K562 (cell line): Measurements from ENCODE around the gene C3AR1. TPM values are rescaled to one million over a fixed set of nuclear protein-coding genes. Genes with fewer than 3 reads are reported as not detected.

Experiments used
- BDP1 ChIP-seq: IDR thresholded peaks from 3 replicates; pipeline ENCODE4 v1.6.1; 2011; ENCODE audit not compliant: insufficient read length, insufficient read depth
- CCAR2 ChIP-seq: fragments of 200-400 bp; formaldehyde crosslinking; IDR thresholded peaks from 2 replicates; pipeline ENCODE4 v1.6.1; 2017; ENCODE audit warnings: mild to moderate bottlenecking, low read depth, low read length
- CCNT2 ChIP-seq: IDR thresholded peaks from 2 replicates; pipeline ENCODE4 v1.6.1; 2011; ENCODE audit warnings: borderline replicate concordance, low read depth, mild to moderate bottlenecking, moderate library complexity, mixed read lengths, low read length; ENCODE audit not compliant: insufficient read length; ENCODE audit errors: extremely low read depth
- CREB1 ChIP-seq, 2 experiments: sonication (generic) in 1 of 2; formaldehyde crosslinking in 1 of 2; IDR thresholded peaks; 2 replicates each; pipeline versions ENCODE4 v1.6.1 to v1.8.0; 2012 to 2022; ENCODE audit warnings: inconsistent platforms in 1 of 2, mild to moderate bottlenecking in 1 of 2, missing genetic modification reagents in 1 of 2, moderate library complexity in 1 of 2
- ETV6 ChIP-seq, 3 experiments: fragments of 150-350 bp in 1 of 3; sonication (generic) in 1 of 3; formaldehyde crosslinking in 1 of 3; IDR thresholded peaks; 2 replicates each; pipeline versions ENCODE4 v1.6.1 to v1.8.0; 2014 to 2022; ENCODE audit warnings: borderline replicate concordance in 2 of 3, low read depth in 2 of 3, antibody characterized with exemption in 1 of 3, low read length in 1 of 3, mild to moderate bottlenecking in 1 of 3, missing genetic modification reagents in 1 of 3
- EWSR1 ChIP-seq: fragments of 450-650 bp; IDR thresholded peaks from 2 replicates; pipeline ENCODE4 v1.6.1; 2018; ENCODE audit warnings: borderline replicate concordance, mild to moderate bottlenecking, low read depth, moderate library complexity; ENCODE audit not compliant: partially characterized antibody
- FOS ChIP-seq: IDR thresholded peaks from 3 replicates; pipeline ENCODE4 v1.6.1; 2011; ENCODE audit not compliant: insufficient read length; ENCODE audit errors: extremely low read depth
- FOSL1 ChIP-seq: fragments of 200-800 bp; sonication (Bioruptor generic); conservative IDR thresholded peaks from 2 replicates; pipeline ENCODE4 v1.6.1; 2016; ENCODE audit warnings: missing genetic modification characterization, missing compliant biosample characterization
- FOXK1 ChIP-seq: sonication (generic); formaldehyde crosslinking; IDR thresholded peaks from 2 replicates; pipeline ENCODE4 v1.8.0; 2022; ENCODE audit warnings: missing genetic modification reagents, mild to moderate bottlenecking, borderline replicate concordance
- ILF3 ChIP-seq: fragments of 450-650 bp; IDR thresholded peaks from 2 replicates; pipeline ENCODE4 v1.6.1; 2018; ENCODE audit warnings: antibody characterized with exemption, mild to moderate bottlenecking, moderate library complexity, borderline replicate concordance
- MAFK ChIP-seq: IDR thresholded peaks from 2 replicates; pipeline ENCODE4 v1.6.1; 2011; ENCODE audit warnings: low read length, improper control_type of control experiment
- NCOA1 ChIP-seq: fragments of 450-650 bp; IDR thresholded peaks from 2 replicates; pipeline ENCODE4 v1.6.1; 2016; ENCODE audit warnings: low read depth
- NCOA6 ChIP-seq: fragments of 450-650 bp; IDR thresholded peaks from 2 replicates; pipeline ENCODE4 v1.6.1; 2017; ENCODE audit warnings: mild to moderate bottlenecking
- NEUROD1 ChIP-seq: fragments of 150-350 bp; IDR thresholded peaks from 2 replicates; pipeline ENCODE4 v1.6.1; 2014; ENCODE audit warnings: borderline replicate concordance, low read length, low read depth; ENCODE audit not compliant: partially characterized antibody
- NONO ChIP-seq, 2 experiments: fragments of 200-400 bp in 1 of 2; fragments of 450-650 bp in 1 of 2; formaldehyde crosslinking in 1 of 2; IDR thresholded peaks; 2 replicates each; pipeline ENCODE4 v1.6.1; 2017; ENCODE audit warnings: low read depth in 2 of 2, mild to moderate bottlenecking in 2 of 2, moderate library complexity in 2 of 2, low read length in 1 of 2
- SIX5 ChIP-seq, 2 experiments: IDR thresholded peaks; 2 replicates each; pipeline ENCODE4 v1.6.1; 2011; ENCODE audit warnings: low read length in 2 of 2, borderline replicate concordance in 1 of 2, low read depth in 1 of 2, mild to moderate bottlenecking in 1 of 2, moderate library complexity in 1 of 2; ENCODE audit not compliant: insufficient read depth in 1 of 2
- SRSF7 ChIP-seq: fragments of 200-400 bp; formaldehyde crosslinking; optimal IDR thresholded peaks from 2 replicates; pipeline ENCODE3; 2017; ENCODE audit warnings: mild to moderate bottlenecking, low read depth, low read length
- ZFP1 ChIP-seq: fragments of 450-650 bp; formaldehyde crosslinking; IDR thresholded peaks from 2 replicates; pipeline ENCODE4 v1.4.0; 2020; ENCODE audit warnings: mild to moderate bottlenecking, mixed read lengths
- ZNF197 ChIP-seq: fragments of 200-800 bp; sonication (Bioruptor generic); IDR thresholded peaks from 2 replicates; pipeline ENCODE4 v1.6.1; 2016; ENCODE audit warnings: low read depth, missing genetic modification characterization, missing compliant biosample characterization
- ZNF217 ChIP-seq: sonication (generic); formaldehyde crosslinking; IDR thresholded peaks from 2 replicates; pipeline ENCODE4 v1.8.0; 2022; ENCODE audit warnings: mild to moderate bottlenecking, missing genetic modification reagents
- ZNF232 ChIP-seq: sonication (generic); formaldehyde crosslinking; IDR thresholded peaks from 2 replicates; pipeline ENCODE4 v1.8.0; 2022; ENCODE audit warnings: mild to moderate bottlenecking, missing genetic modification reagents
- polyA plus RNA-seq, 8 experiments: library from polyadenylated mRNA; depleted of rRNA in 4 of 8; stranded (reverse) in 5 of 8; unstranded in 3 of 8; fragments of >200 nt; fragmentation: Nextera tagmentation in 2 of 8; fragmentation: Illumina TruSeq in 1 of 8; extraction: Ambion mirVana in 2 of 8; extraction: Trizol in 1 of 8; gene quantifications; 2 replicates each; pipeline versions ENCODE4 v1.2.1 to v1.2.3, GENCODE V29; 2011 to 2014; ENCODE audit warnings: inconsistent platforms in 1 of 8, missing spikeins in 1 of 8
- total RNA-seq, 7 experiments: library from RNA; depleted of rRNA in 6 of 7; stranded (reverse); fragments of >200 nt in 6 of 7; fragmentation: Illumina TruSeq in 2 of 7; extraction: Trizol in 2 of 7; gene quantifications; 2 replicates each; pipeline versions ENCODE4 v1.2.1 to v1.2.3, GENCODE V29; 2011 to 2021; ENCODE audit warnings: low replicate concordance in 1 of 7
- TF ChIP-seq, protein P1 (sequence below): IDR thresholded peaks from 2 replicates; pipeline ENCODE4 v1.6.1; 2011; ENCODE audit not compliant: insufficient read length; ENCODE audit errors: extremely low read depth
- TF ChIP-seq, protein P2 (sequence below): fragments of 250-450 bp; sonication (Bioruptor Pico); IDR thresholded peaks from 2 replicates; pipeline ENCODE4 v1.8.0; 2022; ENCODE audit warnings: inconsistent platforms, mild to moderate bottlenecking, moderate library complexity, borderline replicate concordance

The C3AR1 gene
- total and polyA plus RNA-seq, 9 of the 15 experiments (the other 6 are each of a cell fraction or from before 2014, with no cell fraction given): 2.2 to 12.9 (median 5.3) TPM

DNA sequence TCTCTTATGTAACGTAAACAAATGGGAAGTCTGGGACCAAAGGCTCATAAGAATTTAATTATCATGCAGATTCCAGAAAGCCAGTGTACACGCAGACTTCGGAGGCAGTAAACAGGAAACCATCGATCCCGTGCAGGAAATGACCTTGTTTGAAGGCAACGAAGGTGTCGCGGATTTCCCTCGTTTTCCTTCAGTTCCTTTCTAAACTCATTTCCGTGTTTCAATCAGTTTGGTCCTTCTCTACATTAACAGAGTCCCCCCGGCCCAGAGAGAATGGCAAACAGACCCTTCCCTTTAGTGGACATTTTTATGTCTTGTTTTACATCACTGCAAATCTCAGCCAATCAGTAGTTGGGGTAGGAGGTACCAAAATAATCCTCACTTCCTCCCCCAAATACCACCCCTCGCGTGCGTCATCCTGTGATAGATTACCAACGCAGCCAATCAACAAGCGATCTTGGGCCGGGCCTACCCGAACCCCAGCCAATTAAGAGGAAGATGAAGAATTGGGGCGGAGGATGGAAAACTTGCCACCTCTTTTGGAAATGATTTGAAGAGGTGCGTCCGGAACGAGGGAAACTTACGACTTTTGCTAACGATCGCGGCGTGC is 39.8 kb downstream of the C3AR1 start (continued):
- TF ChIP-seq CREB1 (IDR thresholded peaks at IDR 0.05) (peak; percentile 76), CREB1 (CRISPR knock-in tag; IDR thresholded peaks at IDR 0.05) (peak; percentile 65), NCOA6 (no peak), ZFP1 (no peak), FOS (peak; percentile 93), ZNF197 (CRISPR knock-in tag) (0 out of 2 replicates have a peak, but pooled peaks have one; percentile 31), CCAR2 (no peak), BDP1 (no peak), ETV6 (IDR thresholded peaks at IDR 0.05; ENCODE audit: borderline replicate concordance in 1 of 2, low read depth in 2 of 2, low read length in 1 of 2) (no peak), ETV6 (CRISPR knock-in tag; IDR thresholded peaks at IDR 0.05; ENCODE audit: borderline replicate concordance) (no peak), ZNF232 (CRISPR knock-in tag) (no peak), NCOA1 (no peak), MAFK (no peak), SIX5 (IDR thresholded peaks at IDR 0.05; ENCODE audit: borderline replicate concordance in 1 of 2, insufficient read depth in 1 of 2, low read depth in 1 of 2, low read length in 2 of 2) (no peak), NONO (IDR thresholded peaks at IDR 0.05; ENCODE audit: low read depth in 2 of 2, low read length in 1 of 2) (no peak), EWSR1 (no peak), NEUROD1 (peak; percentile 71), SRSF7 (no peak), ZNF217 (CRISPR knock-in tag) (no peak), CCNT2 (no peak), FOXK1 (CRISPR knock-in tag) (no peak), FOSL1 (peak; percentile 78), ILF3 (no peak)
- TF ChIP-seq, protein P1, sequence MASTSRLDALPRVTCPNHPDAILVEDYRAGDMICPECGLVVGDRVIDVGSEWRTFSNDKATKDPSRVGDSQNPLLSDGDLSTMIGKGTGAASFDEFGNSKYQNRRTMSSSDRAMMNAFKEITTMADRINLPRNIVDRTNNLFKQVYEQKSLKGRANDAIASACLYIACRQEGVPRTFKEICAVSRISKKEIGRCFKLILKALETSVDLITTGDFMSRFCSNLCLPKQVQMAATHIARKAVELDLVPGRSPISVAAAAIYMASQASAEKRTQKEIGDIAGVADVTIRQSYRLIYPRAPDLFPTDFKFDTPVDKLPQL: peak; percentile 33
- TF ChIP-seq, protein P2, sequence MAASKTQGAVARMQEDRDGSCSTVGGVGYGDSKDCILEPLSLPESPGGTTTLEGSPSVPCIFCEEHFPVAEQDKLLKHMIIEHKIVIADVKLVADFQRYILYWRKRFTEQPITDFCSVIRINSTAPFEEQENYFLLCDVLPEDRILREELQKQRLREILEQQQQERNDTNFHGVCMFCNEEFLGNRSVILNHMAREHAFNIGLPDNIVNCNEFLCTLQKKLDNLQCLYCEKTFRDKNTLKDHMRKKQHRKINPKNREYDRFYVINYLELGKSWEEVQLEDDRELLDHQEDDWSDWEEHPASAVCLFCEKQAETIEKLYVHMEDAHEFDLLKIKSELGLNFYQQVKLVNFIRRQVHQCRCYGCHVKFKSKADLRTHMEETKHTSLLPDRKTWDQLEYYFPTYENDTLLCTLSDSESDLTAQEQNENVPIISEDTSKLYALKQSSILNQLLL (CRISPR knock-in tag): no peak
